Esophagus squamous epithelium (tissue), 5 donors: Measurements from ENCODE around the gene ACP4. TPM values are rescaled to one million over a fixed set of nuclear protein-coding genes. Genes with fewer than 3 reads are reported as not detected.
"Not testable (repeated sequence)": the region's sequence is repeated elsewhere in the genome, so short reads cannot be mapped to it uniquely, and the experiment has no call there.

ENCODE experiments used
- DNase-seq: peaks from one replicate; lab custom pipeline; 2025; lab: John Stamatoyannopoulos, UW
- H3K27ac ChIP-seq, 4 donors: fragments of 200-600 bp; sonication (generic); one replicate each; pipeline ENCODE4 v1.5.1; 2016 to 2019; ENCODE audit warnings: mild to moderate bottlenecking in 1 of 4
- H3K27me3 ChIP-seq, 4 donors: fragments of 200-600 bp; sonication (generic); 1 replicate in 3 of 4; 2 replicates in 1 of 4; pipeline versions ENCODE4 v1.5.1 to v1.6.0; 2017 to 2021; ENCODE audit warnings: antibody characterized with exemption in 1 of 4
- H3K36me3 ChIP-seq, 3 donors: fragments of 200-600 bp; sonication (generic); one replicate each; pipeline ENCODE4 v1.5.1; 2016 to 2019
- H3K4me1 ChIP-seq, 3 donors: fragments of 200-600 bp; sonication (generic); one replicate each; pipeline ENCODE4 v1.5.1; 2017 to 2019
- H3K4me3 ChIP-seq, 4 donors: fragments of 200-600 bp; sonication (generic); 1 replicate in 3 of 4; 2 replicates in 1 of 4; pipeline ENCODE4 v1.5.1; 2016 to 2019; ENCODE audit warnings: mild to moderate bottlenecking in 2 of 4, moderate library complexity in 1 of 4
- H3K9me3 ChIP-seq, 3 donors: fragments of 200-600 bp; sonication (generic); one replicate each; pipeline ENCODE4 v1.5.1; 2016 to 2019
- POLR2A ChIP-seq, 4 donors: fragments of 450-650 bp; IDR thresholded peaks; one replicate each; pipeline ENCODE4 v1.6.1; 2017; ENCODE audit warnings: antibody characterized with exemption in 4 of 4, mild to moderate bottlenecking in 4 of 4, moderate library complexity in 3 of 4
- WGBS, 2 donors: methylation state at CpG; one replicate each; pipeline ENCODE4 v1.1.5; 2018; 5-methylcytosine and 5-hydroxymethylcytosine counted together
- intact Hi-C: fragments of 100-400 bp; cut with DNase I; formaldehyde crosslinking; loops from one replicate; pipeline ENCODE4 v1.15.0; 2022
- total RNA-seq, 4 donors: library from RNA; depleted of rRNA; stranded (reverse); fragments of >200 nt; gene quantifications; one replicate each; pipeline ENCODE4 v1.1.0, GENCODE V29; 2016
- TF ChIP-seq, protein P1 (sequence below), 6 experiments: fragments of 450-650 bp in 4 of 6; fragments of 200-600 bp in 2 of 6; sonication (generic) in 2 of 6; IDR thresholded peaks; one replicate each; pipeline ENCODE4 v1.5.1; 2016 to 2019; ENCODE audit warnings: antibody characterized with exemption in 6 of 6, mild to moderate bottlenecking in 4 of 6, moderate library complexity in 4 of 6
- donor health status: DM: yes; HTN: yes; CAD: no.

ACP4 gene, protein sequence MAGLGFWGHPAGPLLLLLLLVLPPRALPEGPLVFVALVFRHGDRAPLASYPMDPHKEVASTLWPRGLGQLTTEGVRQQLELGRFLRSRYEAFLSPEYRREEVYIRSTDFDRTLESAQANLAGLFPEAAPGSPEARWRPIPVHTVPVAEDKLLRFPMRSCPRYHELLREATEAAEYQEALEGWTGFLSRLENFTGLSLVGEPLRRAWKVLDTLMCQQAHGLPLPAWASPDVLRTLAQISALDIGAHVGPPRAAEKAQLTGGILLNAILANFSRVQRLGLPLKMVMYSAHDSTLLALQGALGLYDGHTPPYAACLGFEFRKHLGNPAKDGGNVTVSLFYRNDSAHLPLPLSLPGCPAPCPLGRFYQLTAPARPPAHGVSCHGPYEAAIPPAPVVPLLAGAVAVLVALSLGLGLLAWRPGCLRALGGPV
- total RNA-seq: not detected

DNA sequence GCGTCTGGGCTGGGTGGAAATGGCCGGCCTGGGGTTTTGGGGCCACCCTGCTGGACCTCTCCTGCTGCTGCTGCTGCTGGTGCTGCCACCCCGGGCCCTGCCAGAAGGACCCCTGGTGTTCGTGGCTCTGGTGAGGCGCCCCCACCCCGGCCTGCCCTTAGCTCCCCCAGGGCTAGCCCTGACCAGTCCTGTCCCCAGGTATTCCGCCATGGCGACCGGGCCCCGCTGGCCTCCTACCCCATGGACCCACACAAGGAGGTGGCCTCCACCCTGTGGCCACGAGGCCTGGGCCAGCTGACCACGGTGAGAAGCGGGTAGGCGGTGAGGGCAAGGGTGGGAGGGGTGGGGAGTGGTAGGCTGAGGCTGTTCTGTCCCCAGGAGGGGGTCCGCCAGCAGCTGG lies at the start of gene ACP4:
ACP4 (plus strand) TSS at position 20 of the 400 bp plus-strand sequence; CDS start at position 20, 0 bp downstream.
- Histone ChIP-seq H3K27ac (no peak within 1 kb of the TSS), H3K4me3 (no peak within 1 kb of the TSS), H3K4me1 (peaks cover 0 to 11% (median 0%) of the 10 kb centered on the region in 3 donors), H3K27me3 (peaks cover 0 to 28% (median 0%) of the 10 kb centered on the region in 4 donors), H3K9me3 (no peaks in the 10 kb centered on the region), H3K36me3 (peaks cover 0 to 2% (median 0%) of the 10 kb centered on the region in 3 donors)
- no CpG with 5 or more reads among the region's 15 CpGs for WGBS, 2 donors
- DNase-seq: no peak
- TF ChIP-seq POLR2A (IDR thresholded peaks at IDR 0.05): no peak
- TF ChIP-seq, protein P1, sequence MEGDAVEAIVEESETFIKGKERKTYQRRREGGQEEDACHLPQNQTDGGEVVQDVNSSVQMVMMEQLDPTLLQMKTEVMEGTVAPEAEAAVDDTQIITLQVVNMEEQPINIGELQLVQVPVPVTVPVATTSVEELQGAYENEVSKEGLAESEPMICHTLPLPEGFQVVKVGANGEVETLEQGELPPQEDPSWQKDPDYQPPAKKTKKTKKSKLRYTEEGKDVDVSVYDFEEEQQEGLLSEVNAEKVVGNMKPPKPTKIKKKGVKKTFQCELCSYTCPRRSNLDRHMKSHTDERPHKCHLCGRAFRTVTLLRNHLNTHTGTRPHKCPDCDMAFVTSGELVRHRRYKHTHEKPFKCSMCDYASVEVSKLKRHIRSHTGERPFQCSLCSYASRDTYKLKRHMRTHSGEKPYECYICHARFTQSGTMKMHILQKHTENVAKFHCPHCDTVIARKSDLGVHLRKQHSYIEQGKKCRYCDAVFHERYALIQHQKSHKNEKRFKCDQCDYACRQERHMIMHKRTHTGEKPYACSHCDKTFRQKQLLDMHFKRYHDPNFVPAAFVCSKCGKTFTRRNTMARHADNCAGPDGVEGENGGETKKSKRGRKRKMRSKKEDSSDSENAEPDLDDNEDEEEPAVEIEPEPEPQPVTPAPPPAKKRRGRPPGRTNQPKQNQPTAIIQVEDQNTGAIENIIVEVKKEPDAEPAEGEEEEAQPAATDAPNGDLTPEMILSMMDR (IDR thresholded peaks at IDR 0.05): no peak
- intact Hi-C loops: no loop called here

DNA sequence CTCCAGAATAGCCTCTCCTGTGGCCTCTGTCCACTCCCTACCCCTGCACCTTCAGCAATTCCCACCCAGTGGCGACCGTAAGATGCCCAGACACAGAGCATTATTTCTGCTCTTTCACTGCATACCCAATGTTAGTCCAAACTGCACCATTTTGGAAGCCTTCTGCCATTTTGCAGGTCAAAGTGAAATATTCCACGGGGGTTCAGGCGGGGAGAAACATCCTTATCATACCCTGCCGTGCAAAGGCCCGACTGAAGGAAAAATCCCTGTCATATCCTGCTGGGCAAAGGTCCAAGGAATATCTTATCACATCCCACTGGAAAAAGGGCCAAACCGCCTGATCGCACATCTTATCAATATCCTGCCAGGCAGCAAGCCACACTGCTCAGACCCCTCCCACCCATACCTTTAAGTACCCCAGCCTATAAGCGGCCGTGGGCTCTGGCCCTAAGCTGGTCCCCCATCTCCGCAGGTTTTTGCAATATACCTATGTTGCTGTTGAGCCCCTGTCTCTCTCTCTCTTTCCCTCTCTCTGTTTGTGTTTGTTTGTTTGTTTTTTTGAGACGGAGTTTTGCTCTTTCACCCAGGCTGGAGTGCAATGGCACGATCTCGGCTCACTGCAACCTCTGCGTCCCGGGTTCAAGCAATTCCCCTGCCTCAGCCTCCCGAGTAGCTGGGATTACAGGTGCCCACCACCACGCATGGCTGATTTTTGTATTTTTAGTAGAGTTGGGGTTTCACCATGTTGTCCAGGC lies 48.9 kb upstream of the ACP4 start:
- peaks cover 0 to 72% (median 0%) of the 10 kb centered on the region in 4 donors for H3K27me3 ChIP-seq
- 61 to 63% methylated on average over 9 to 18 of the region's 18 CpGs for WGBS, 2 donors
- no peak overlapping the region for H3K4me3 ChIP-seq
- no peak for DNase-seq
- TF ChIP-seq, protein P1 (IDR thresholded peaks at IDR 0.05): no peak
- no peak for TF ChIP-seq POLR2A (IDR thresholded peaks at IDR 0.05)
- H3K27ac ChIP-seq: no peak overlapping the region
- intact Hi-C loops: no loop called here
- H3K4me1 ChIP-seq: peaks cover 0 to 4% (median 0%) of the 10 kb centered on the region in 3 donors
- no peaks in the 10 kb centered on the region for H3K36me3 ChIP-seq
- H3K9me3 ChIP-seq: no peaks in the 10 kb centered on the region

DNA sequence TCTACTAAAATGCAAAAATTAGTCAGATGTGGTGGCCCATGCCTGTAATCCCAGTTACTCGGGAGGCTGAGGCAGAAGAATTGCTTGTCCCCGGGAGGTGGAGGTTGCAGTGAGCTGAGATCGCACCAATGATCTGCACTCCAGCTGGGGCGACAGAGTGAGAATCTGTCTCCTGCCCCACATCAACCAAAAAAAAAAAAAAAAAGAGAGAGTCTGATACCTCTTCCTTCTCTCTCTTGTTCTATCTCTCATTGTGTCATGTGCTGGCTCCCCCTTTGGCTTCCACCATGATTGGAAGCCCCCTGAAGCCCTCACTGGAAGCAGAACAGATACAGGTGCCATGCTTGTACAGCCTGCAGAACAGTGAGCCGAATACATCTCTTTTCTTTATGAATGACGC lies 46.7 kb upstream of the ACP4 start:
- H3K27me3 ChIP-seq: peaks cover 0 to 58% (median 0%) of the 10 kb centered on the region in 4 donors
- DNase-seq: no peak
- peaks cover 0 to 4% (median 0%) of the 10 kb centered on the region in 3 donors for H3K4me1 ChIP-seq
- TF ChIP-seq, protein P1 (IDR thresholded peaks at IDR 0.05): no peak
- no peak for TF ChIP-seq POLR2A (IDR thresholded peaks at IDR 0.05)
- no peak overlapping the region for H3K27ac ChIP-seq
- no peaks in the 10 kb centered on the region for H3K9me3 ChIP-seq
- H3K4me3 ChIP-seq: no peak overlapping the region
- no peaks in the 10 kb centered on the region for H3K36me3 ChIP-seq
- intact Hi-C loops: no loop called here
- WGBS, 2 donors: 71 to 82% methylated on average over 6 of the region's 6 CpGs

DNA sequence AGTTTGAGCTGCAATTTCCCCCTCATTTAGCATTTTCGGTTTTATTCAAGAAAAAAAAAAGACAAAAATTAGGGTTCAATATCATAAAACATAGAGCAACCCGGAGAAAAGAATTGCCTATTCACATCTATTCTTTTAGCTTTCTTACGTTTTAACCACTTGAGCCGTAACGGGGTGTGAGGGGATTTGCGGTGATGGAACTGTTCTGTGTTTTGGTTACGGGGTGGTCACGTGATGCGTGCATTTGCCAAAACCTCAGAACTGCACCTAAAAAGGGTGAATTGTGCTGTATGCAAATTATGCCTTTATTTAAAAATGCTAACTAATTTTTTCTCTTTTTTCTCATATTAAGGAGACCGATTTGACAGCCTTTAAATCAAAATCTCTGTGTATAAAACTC lies 45.0 kb upstream of the ACP4 start:
- Histone ChIP-seq H3K27ac (no peak overlapping the region), H3K4me1 (peaks cover 0 to 4% (median 0%) of the 10 kb centered on the region in 3 donors), H3K9me3 (no peaks in the 10 kb centered on the region), H3K27me3 (peaks cover 0 to 54% (median 0%) of the 10 kb centered on the region in 4 donors), H3K4me3 (no peak overlapping the region), H3K36me3 (no peaks in the 10 kb centered on the region)
- TF ChIP-seq, protein P1 (IDR thresholded peaks at IDR 0.05): no peak
- intact Hi-C loops: no loop called here
- WGBS, 2 donors: 59 to 67% methylated on average over 10 of the region's 10 CpGs
- no peak for DNase-seq

DNA sequence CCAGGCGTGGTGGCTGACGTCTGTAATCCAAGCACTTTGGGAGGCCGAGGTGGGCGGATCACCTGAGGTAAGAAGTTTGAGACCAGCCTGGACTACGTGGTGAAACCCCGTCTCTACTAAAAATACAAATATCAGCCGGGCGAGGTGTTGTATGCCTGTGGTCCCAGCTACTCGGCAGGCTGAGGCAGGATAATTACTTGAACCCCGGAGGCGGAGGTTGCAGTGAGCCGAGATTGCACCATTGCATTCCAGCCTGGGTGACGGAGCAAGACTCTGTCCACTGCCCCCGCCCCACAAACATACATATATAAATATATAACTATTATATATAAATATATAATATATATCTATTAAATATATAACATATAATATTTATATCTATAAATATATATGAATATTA lies 43.1 kb upstream of the ACP4 start:
- H3K4me3 ChIP-seq, H3K4me1 ChIP-seq, DNase-seq, H3K27ac ChIP-seq, intact Hi-C loops, H3K36me3 ChIP-seq, H3K9me3 ChIP-seq: not testable (repeated sequence)
- H3K27me3 ChIP-seq: peaks cover 0 to 49% (median 0%) of the 10 kb centered on the region in 4 donors
- WGBS, 2 donors: 81 to 87% methylated on average over 14 of the region's 14 CpGs
